ENCODE measurements around the gene BRD9.
"Not testable (repeated sequence)": the region's sequence is repeated elsewhere in the genome, so short reads cannot be mapped to it uniquely, and the experiment has no call there.

The BRD9 gene

DNA sequence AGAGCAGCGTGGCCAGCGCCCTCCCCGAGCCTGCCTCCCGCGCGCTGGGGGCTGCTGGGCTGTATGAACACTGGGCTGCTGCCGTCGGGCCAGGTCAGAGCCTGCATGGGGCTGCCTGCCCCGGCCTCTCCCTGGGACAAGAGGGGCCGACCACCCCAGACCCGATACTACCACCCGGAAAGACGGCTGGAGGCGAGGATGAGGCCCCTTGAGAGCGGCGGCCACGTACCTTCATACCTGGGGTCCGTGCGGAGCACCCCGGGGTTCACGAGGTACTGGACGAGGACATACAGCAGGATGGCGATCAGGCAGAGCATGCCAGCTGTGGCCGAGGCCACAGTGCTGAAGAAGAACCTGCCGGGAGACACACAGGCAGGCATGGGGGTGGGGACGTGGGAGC is 49.2 kb downstream of the BRD9 start:
- DNase-seq = not testable (repeated sequence)

DNA sequence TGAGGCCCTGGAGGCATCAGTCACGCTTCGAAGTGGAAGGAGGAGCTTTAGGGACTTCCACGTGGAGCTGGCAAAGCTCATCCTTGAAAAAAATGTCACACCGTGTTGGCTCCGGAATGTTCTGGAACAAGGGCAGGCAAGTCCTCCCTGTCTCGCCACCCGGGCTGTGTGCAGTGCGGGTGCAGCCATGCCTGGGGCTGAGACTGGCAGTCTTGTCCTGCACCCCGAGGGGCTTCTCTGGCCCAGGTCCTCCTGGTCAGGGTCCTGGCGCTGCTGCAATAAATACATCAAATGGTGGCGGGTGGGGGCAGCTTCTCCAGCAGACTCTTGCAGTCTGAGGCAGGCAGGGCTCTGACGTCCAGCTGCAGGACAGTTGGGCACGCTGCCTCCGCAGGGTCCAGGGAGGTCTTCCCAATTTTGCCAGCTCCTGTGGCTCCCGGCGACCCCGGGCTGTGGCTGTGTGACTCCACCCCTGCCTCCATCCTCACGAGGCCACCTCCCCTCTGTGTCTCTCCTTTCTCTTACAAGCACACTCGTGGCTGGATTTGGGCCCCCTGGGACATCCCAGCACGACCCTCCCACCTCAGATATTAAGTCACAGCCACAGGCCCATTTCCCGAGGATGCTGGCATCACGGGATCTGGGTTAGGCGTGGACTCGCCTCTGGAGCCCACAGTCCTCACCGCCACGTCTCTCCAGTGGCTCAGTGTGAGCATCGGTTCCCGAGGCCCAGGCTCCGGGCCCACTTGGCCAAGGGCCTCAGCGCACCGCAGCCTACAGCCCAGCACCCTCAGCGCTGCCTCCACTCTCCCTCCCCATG is 50.0 kb downstream of the BRD9 start:
- DNase-seq = not testable (repeated sequence)

DNA sequence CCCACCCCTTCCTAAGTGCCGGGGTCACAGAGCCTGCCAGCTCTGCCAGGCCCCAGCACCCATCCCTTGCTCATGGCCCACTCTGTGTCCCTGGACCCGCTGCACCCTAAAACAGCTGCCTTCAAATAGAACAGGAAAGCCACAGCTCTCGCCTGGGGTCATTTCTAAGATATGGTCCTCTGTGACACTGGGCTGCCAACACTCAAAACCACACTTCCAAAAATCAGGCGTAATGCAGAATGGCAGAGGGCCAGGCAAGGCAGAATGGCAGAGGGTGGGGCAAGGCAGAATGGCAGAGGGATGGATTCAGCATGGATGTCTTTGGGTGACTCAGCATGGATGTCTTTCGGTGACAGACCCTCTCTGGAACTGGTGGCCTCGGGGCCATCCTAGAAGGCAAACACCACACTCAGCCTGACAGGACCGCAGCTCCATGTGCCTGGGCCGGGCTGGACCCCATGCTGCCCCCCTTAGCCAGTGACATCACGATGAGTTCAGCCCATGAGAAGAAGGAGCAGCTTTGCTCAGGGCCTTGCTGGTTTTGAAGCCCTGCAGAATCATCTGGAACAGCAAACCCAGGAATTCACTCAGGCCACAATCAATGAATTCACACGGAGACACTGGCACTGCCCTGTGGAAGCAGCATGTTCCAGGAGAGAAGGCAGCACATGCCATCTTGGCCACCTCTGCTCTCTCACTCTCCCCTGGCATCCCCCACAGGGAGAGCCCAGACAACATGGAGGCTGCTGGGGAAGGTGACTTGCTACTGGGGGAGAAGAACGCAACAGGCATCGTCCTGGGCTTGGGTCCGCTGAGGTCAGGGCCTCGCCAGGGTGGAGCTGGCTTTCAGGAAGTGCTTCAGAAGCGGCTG is 50.8 kb downstream of the BRD9 start:
- not testable (repeated sequence) for DNase-seq

DNA sequence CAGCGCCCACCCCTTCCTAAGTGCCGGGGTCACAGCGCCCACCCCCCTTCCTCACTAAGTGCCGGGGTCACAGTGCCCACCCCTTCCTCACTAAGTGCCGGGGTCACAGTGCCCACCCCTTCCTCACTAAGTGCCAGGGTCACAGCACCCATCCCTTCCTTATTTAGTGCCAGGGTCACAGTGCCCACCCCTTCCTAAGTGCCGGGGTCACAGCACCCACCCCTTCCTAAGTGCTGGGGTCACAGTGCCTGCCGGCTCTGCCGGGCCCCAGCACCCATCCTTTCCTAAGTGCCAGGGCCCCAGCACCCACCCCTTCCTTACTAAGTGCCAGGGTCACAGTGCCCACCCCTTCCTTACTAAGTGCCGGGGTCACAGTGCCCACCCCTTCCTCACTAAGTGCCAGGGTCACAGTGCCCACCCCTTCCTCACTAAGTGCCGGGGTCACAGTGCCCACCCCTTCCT is 51.6 kb downstream of the BRD9 start:
- not testable (repeated sequence) for DNase-seq

DNA sequence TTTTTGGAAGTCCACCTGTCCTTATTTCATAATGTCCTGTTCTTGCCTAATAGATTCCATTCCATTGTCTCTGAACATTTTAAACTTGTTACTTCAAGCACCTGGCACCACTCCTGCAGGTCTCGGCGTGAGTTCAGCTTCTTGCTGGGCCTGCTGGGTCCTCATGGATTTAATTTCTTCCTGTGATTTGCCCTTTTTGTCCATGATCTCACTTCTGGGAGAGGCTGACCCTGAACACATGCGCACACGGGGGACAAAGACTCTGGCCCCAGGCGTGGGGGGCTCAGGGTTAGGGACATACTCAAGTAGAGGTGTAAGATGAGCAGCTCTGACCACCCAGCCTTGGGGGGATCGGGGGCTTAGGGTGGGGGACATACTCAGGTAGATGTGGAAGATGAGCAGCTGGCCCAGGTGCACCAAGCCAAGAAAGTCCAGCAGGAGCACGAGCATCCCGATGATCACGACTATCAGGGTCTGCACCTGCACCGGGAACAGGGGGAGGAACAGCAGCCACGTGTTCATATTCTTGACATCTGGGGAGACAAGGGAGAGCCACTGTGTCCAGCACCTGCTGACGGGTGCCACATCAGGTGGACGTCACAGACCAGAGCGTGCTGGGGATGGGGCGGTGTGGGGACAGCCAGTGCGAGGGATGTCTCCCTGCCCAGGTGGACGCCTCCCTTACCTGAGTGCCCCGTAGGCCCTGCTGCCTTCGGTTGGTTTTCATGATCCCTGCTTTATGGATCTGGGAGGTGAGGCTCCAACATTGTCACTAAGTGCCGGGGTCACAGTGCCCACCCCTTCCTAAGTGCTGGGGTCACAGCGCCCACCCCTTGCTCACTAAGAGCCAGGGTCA is 52.3 kb downstream of the BRD9 start:
- not testable (repeated sequence) for DNase-seq

DNA sequence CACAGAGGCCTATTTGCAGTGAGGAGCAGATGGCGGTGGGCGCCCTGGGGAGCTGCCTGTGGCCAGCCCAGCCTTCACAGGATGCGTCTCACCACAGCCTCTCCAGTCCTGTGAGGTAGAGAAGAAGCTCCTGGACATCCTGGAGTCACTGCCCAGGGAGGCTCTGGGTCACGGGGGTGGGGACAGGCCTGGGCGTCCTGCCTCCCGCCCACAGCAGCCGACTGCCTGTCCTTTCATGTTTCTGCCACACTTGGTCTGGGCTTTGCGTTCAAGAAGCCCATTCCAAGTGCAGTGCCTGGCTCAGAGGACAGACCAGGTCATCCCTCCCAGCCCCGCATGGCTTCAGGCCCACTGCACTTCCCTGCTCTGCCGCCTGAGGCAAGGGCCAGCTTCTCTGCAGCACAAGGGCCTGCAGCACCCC is 54.2 kb downstream of the BRD9 start:
- not testable (repeated sequence) for DNase-seq

DNA sequence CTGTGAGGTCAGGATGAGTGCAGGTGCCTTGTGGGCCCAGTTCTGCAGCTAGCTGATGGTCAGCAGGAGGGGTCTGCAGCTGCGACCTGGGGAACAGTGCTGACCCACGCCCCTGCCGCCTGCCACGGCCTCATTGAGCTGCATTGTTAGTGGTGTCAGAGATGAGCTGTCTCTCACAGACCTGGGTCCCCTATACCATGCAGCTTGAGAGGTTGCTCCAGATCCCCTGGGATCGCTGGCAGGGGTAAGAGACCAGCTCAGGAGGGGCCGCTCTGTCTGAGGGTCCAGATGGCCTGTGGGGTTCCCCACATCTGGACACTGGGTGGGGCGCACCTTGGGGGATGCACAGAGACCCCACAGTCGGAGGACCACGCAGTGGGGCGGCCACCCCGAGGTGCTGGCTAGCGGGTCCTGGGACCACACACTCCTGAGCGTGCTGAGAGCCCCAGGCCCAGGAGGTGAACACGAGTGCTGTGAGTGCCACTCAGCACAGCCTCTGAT is 54.9 kb downstream of the BRD9 start:
- DNase-seq = not testable (repeated sequence)

DNA sequence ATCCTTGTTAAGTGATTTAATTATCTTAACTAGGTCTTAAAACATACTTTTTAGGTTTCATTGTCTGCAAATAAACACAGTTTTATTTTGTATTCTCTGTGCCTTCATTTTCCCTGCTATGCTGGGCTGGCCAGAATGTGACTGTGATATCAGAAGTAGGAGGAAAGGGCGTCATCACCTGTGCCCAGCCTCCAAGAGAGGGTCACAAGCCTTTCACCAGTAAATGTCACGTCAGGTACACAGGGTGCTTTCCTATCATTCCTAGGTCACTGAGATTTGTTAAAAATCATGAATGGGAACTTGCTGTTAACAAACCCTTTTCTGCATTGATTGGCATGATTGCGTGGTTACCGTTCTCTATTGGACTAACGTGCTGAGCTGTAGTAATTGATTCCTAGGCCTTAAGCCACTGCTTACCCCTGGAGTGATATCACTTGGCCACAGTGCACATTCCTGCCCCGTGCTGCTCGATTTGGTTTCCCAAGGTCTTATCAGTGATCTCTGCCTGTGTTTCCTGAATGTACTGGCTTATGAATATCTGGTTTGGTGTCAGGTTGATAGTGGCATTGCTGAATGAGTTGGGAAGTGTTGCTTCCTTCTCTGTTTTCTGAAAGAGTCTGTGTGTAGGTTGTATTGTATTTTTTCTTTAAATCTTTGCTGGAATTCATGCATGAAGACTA is 56.5 kb downstream of the BRD9 start:
- not testable (repeated sequence) for DNase-seq

DNA sequence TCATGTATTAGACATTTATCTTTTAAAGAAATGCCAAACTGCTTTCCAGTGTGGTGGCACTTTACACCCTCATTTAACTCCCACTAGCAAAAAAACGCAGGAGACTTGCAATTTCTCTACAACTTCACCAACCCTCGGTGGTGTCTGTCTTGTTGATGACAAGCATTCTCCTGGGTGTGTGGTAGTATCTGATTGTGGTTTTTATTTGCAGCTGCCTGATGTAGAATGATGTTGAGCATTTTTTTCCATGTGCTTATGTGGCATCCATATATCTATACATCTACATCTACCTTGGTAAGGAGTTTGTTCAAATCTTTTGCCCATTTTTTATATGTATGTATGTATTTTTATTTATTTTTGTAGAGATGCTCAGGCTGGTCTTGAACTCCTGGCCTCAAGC is 58.6 kb downstream of the BRD9 start:
- DNase-seq = not testable (repeated sequence)

DNA sequence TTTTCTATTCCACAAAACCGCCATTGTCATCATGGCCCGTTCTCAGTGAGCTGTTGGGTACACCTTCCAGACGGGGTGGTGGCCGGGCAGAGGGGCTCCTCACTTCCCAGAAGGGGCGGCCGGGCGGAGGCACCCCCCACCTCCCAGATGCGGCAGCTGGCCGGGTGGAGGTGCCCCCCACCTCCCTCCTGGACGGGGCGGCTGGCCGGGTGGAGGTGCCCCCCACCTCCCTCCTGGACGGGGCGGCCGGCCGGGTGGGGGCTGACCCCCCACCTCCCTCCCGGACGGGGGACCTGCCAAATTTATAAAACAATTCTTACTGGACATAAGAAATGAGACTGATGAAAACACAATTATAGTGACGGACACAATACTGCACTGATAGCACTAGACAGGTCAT is 64.4 kb downstream of the BRD9 start:
- DNase-seq = not testable (repeated sequence)

DNA sequence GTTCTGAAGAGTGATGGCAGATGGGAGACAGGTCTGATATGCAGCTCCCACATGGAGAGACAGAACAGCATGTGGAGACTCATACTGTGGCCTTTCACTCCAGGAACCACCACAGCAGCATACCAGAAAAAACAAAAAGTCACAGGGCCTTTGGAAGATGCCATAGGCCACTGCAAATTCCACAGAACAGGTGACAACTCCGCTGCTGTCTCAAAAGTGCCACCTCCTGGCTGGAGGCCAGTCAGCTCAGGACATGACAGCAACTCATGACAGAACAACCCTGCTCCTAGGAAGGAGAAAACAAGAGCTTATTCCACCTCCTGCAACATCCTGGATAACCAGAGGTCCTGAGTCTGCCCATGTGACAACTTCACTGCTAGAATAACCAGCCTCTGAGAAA is 67.1 kb downstream of the BRD9 start:
- DNase-seq = not testable (repeated sequence)

DNA sequence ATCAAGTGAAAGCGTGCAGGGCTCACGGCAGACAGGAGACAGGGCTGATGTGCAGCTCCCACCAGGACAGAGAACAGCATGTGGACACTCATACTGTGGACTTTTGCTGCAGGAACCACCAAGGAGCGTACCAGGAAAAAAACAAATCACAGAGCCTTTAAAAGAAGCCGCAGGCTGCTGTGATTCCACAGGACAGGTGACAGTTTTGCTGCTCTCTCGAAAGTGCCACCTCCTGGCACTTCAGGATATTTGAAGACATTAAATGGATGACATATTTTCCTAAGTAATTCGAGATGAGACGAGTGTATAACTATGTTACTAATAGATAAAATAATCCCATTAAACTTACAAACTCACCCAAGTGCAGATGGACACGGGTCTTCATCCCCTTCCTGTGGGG is 71.1 kb downstream of the BRD9 start:
- no peak for DNase-seq

DNA sequence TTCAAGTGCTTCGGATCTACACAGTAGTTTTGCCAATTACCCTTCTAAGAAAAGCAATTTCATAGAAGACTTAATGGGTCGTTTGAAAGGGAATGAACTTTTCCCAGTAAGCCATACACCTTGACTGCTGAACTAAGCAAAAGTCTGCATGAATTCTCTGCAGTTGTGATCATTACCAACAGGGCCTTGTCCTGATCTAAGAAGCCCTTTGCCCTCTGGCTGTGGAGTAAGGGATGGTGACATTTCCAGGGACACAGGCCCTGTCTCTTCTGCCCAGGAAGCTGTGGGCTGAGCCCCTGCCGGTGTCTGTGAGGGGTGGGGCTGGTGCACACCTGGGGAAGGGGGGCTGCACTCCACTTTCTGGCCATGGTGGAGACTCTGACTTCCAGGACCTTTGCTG is 72.4 kb downstream of the BRD9 start:
- DNase-seq = no peak

DNA sequence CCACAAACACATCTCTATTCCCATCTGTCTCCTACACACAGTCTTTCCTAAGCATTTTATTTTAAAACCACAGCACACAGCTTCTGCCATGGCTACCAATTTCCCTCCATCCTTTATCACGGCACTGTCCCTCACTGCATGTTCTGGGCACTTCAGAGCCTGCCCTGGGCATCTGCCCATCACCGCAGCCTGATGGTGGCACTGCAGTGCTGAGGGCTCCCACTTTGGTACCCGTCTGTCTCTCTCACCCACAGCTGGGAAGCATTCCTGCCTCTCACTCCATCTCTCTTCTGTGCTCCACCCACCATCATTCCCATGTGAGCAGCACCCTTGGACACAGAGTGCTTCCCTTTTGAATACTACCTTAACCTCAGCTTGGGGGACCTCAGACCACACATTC is 73.5 kb downstream of the BRD9 start:
- DNase-seq = no peak

DNA sequence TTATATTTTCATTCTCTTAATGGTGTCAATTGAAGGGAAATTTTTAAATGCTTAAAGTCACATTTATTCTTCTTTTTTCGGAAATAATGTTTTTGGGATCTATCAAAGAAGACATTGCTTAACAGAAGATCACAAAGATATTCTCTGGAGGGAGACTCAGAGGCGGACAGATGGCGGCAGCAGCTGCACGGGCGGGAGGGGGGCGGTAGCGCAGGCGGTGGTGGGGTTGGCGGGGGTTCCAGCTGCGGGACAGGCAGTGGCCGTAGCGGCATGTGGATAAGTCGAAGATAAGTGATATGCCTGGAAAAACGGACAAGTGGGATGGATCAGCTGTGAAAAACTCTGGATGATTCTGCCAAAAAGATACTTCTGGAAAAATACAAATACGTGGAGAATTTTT is 76.4 kb downstream of the BRD9 start:
- DNase-seq = no peak

DNA sequence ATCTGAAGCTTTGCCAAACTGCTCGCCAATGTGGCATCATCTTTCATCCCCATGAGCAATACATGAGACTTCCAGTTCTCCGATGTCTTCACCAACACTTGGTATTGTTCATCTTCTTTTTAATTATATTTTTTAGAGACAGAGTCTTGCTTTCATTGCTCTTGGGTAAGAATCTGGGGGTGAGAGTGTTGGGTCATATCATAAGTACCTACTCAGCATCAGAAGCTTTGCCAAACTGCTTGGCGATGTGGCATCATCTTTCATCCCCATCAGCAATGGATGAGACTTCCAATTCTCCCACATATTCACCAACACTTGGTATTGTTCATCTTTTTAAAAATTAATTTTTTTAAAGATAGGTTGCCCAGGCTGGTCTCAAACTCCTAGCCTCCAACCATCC is 77.2 kb downstream of the BRD9 start:
- no peak for DNase-seq

Data from DMS153 (cell line).